Activated CD8-positive, alpha-beta memory T cell treated with anti-CD3 and anti-CD28 coated beads, Interleukin-2, amount 50 U/mL, for 48 hours (primary cell): ENCODE measurements around the gene SLC19A2.
A peak's percentile ranks its signal among the peaks of the same experiment; 100 is the strongest.

Experiments
- DNase-seq: peaks from one replicate; pipeline ENCODE4 v3.0.0-alpha.2; 2020

Gene SLC19A2

DNA sequence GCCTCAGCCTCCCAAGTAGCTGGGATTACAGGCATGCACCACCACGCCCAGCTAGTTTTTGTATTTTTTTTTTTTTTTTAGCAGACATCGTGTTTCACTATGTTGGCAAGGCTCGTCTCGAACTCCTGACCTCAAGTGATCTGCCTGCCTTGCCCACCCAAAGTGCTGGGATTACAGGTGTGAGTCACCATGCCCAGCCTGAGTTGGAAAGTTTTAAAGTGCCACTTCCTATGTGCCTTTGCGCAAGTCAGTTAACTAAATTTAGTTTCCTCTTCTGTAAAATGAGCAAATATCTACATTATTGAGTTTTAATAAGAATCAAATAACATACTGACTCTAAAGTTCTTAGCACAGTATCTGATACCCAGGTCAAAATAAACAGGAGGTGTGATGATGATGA is 12.4 kb downstream of the SLC19A2 start:
- DNase-seq: no peak

DNA sequence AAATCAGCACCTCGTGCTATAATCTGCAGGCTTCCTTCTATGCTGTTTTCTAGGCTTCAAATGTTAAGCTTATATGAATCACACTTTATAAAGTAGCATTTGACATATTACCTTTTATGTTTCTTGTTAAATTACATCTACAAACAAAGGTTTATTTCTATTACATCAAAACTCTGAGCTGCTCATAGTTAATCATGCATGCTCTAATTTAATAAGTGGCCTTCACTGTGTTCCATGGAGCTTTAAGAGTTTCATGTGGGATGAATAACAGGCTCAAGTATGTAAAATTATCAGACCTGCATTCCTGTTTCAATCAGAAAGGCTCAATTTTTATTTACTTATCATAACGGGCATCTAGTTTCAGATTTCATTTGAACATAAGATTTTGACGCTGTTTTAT is 13.0 kb downstream of the SLC19A2 start:
- no peak for DNase-seq

DNA sequence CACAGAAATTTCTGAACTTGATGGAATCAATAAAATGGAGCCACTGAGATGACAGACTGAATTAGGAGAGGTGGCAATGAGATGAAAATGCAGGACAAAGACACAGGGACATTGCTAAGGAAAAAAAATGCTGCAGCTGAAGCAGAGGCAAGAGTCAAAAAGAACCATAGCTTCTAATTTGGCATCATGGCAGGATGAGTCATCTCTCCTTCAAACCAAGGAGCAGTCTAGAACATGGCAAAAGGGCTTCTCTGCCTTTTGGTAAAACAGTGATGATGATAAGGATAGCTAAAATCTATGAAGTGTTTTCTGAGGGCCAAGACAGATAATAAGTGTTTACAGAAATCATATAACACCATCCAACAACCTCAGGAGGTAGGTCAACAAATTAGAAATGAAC is 16.8 kb downstream of the SLC19A2 start:
- DNase-seq: no peak

DNA sequence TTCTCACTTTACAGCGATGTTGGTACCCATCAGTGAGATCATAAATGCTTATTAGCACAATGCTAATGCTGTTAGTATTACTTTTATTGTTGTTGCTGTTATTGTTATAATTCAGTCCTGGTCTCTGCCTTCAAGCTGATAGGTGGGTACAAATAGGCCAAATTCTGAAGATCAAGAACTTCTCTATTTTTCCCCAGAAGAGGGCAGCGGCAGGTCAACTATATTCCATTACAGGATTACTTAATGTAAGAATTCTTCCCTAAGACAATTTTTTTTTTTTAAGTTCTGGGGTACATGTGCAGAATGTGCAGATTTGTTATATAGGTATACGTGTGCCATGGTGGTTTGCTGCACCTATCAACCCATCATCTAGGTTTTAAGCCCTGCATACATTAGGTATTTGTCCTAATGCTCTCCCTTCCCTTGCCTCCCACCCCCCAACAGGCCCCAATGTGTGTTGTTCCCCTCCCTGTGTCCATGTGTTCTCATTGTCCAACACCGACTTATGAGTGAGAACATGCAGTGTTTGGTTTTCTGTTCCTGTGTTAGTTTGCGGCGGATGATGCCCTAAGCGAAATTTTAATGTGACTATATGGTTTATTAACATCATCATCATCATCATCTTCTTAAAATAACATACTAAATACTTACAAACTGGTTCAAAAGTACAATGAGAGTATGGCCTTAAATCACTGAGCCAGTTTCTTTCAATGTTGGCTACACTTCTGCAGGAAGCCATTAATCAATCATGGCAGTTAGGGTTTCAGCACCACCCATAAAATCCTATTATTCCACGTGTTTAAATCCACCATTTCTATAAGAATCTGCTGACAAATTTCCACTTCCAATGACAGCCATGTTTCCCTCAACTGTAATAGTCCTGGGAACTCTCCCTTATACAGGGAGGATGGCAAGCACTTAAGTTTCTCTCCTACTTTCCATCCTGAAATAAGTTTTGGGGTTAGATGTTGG is 19.2 kb downstream of the SLC19A2 start:
- DNase-seq: no peak

DNA sequence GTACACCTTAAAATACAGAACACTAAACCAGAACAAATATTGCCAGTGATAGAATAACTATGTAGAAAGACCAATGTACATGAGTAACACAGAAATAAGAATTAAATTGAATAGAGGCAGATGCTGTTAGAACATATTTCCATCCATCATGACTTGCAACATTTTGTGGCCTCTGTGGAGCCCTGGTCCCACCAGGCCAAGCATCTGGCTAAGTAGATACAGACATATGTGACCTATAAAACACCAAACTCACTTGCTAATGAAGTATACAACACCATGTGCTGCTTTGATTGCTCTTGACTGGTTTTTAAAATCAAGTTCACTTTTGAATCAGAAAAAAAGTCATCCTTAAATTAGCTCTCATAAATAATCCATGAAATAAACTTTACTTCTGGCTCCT is 20.5 kb downstream of the SLC19A2 start:
- no peak for DNase-seq

DNA sequence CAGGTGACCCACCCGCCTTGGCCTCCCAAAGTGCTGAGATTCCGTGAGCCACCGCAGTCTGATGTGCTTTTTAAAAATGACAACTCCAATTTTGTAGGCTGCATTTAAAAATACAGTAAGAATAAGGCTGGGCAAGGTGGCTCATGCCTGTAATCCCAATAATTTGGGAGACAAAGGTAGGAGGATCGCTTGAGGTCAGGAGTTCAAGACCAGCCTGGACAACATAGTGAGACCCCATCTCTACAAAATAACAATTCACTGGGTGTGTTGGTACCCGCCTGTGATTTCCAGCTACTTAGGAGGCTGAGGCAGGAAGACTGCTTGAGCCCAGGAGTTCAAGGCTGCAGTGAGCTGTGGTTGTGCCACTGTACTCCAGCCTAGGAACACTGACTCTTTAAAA is 23.4 kb downstream of the SLC19A2 start:
- DNase-seq: no peak

DNA sequence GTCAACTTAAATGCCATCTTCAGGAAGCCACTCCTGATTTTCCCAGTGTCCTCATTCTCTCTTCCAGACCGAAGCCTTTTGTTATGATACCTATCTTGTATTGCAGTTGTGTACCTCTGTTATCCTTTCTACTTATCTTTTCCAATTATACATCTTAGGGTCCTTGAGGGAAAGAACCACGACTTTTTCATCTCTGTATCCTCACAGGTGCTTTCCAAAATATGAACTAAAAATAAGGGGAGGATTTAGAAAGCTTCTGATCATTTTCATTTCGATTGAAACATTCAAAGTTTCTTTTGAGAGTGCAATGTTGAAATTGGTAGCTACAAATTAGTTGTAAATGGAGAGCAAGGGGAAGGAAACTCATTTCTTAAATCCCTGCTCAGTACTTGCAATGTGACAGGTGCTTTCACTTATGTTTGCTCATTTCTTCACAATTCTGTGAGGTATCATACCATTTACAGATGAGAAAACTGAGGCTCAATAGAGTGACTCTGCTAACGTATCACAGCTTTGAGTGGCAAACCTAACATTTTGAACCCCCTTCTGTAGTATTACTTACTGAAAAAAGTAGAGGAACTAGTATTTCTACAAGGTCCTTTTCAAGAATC is 24.2 kb downstream of the SLC19A2 start:
- no peak for DNase-seq

DNA sequence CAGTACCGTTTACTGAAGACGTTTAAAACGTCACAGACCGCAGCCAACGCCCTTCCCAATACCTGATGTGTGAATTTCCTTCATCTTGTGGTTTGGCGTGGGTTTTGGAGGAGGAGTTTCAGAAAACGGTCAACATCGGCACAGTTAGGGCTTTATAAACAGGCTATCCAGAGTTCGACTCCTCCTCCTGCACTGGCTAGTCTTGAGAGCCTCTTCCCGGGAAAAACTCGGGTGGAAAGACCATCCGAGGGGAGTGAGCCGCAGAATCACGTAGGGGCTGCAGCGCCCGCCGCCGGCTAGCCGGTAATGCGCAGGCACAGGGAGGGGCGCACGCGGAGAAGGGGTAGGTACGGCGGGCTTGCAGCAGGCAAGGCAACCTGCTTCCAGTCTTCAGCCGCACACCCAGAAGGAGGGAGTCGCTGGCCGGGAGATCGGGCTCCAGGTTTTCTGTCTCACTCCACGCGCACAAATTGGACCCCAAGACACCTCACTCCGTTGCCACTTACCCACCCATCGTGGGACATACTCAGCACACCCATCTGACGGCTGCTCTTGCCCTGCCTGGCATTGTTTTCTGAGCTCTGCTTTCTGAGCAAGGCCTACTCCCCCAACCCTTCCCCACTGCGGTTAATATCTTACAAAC is 25.4 kb downstream of the SLC19A2 start:
- peak; percentile 56 for DNase-seq

DNA sequence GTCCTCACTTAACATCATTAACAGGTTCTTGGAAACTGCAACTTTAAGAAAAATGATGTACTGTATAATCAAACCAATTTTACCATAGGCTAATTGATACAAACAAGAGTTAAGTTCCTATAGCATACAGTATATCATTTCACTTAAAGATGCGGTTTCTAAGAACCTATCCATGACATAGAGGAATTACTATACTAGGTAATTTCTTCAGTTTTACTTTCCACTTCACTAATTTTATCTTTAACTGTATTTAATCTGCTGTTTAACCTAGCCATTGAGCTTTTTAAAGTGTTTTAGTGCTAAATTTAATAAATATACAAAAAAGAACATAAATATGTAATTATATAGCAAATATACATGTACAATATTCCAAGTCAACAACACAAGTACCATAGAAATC is 28.3 kb downstream of the SLC19A2 start:
- no peak for DNase-seq

DNA sequence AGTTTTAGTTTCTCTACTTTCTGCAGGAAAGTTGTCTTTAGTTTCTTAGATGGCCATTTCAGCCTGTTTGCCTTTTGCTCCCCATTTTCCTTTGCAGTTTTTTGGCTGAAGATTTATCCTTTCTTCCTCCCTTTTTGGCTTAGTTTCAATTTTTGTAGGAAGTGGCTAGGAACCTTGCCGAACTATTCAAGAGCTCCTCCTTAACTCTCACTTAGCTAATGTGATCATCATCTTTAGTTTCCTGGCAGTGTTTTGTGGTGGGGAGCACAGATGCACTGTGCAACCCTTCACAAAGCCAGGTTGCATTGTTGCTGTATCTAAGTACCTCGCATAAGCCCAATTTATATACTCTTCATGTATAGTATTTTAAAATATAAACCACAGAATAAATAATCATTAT is 29.7 kb downstream of the SLC19A2 start:
- no peak for DNase-seq

DNA sequence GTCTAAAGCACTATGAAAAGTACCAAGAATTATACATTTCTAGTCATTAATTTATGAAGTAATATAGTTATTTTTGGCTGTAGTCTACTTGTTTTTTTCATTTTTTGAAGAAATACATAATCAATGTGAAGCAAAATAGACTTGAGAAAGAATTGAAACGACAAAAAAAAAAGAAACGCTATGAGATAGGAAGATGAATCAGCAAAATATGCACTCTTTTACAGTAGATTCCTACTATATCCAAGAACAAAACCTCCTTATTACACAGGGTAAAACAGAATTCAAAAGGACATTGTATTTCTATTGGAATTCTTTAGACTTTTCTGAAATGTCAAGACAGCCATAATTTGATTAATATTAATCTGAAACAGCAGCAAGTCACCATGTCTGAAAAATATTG is 32.8 kb downstream of the SLC19A2 start:
- DNase-seq: no peak

DNA sequence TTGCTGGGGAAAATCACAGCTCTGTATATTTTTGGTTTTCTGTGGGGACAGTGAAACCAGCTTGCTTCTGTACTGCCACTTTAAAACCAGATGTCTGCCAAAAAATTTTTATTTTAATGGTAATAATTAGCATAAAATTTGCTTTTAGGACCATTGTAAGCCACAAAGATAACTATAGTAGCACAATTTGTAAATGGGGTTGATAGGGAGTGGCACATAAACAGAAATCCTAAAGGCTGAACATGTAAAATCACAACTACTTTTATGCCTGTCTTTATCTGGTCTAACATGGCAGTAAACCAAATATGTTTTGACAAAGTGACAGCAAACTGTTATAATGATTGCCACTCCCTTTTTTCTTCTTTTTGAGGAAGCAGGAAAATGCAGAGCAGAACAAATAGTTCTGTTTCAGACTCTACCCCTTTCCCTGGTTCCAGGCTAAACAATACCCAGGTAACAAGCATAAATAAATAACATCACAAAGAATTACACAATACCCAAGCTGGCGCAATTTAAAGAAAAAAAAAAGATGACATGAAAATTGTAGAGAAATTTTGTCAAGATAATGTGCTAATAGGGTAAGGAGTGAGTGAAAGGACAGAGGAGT is 34.4 kb downstream of the SLC19A2 start:
- no peak for DNase-seq

DNA sequence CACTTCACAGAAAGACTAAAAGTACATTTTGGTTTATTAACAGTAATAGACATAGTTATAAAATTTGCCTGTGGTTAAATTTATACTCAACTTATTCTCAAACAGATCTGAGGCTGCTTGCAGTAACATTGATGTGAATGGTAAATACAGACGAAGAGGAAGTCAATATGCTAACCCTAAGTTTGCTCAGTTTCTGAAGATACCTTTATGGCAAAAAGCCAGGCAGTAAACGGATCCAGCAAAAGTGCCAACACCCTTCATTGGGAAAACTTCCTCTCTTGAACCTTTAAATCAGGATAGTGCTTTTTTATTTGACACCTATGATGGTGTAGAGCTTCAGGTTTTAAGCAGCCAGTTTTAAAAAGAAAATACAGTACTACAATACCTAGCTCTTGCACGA is 41.8 kb downstream of the SLC19A2 start:
- DNase-seq: no peak

DNA sequence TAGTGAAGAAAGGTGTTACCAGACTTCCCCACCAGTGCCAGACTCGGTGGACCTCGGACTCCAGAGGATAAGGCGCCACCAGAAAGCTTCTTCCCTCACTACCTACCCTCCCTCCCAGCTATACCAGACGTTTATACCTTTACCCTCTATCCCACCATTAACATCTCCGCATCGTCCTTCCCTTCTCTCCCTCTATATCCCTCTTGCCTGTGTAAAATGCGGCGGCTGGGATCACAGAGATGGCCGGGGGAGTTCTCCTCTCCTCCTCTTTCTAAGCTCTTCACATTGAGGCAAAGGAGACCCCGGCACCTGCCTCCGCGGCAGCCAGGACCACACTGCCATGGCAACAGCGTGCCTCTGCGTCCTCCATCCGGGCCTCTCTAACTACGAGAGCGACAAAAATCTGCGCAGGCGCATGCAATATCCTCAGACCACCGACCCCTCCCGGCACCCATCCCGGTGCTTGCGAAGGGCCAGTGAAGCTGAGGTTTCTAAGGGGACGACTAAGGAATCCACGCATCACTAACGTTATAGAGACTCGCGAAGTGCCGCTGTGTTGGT is 58.6 kb downstream of the SLC19A2 start, which contains the start of gene CCDC181:
TSS of gene CCDC181 (minus strand) at position 394 of the 561 bp plus-strand sequence. CDS start 2,547 bp downstream, outside the sequence.
- peak; percentile 82 for DNase-seq

DNA sequence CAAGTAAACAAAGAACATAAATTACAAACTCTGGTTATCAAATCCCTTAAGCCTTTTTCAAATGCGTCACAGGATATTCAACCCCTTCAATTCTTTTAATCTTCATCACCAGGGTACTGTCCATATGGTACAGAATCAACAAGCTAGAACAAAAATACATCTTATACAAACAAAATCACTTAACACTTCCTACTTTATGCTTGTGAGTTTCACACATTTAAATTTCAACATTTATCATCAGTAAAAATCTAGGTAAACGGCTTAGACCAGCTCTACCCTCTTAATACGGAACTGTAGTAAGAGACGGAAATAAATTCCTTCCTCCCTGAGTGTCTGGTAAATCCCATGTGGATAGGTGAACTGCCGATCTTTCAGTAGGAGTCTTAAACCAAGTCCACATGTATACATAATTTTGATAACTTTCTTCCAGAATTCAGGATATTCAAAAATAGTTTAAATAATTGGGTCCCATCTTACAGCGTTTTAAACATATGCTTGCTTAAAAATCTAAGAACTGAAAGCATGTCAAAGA is 59.5 kb downstream of the SLC19A2 start:
- no peak for DNase-seq

DNA sequence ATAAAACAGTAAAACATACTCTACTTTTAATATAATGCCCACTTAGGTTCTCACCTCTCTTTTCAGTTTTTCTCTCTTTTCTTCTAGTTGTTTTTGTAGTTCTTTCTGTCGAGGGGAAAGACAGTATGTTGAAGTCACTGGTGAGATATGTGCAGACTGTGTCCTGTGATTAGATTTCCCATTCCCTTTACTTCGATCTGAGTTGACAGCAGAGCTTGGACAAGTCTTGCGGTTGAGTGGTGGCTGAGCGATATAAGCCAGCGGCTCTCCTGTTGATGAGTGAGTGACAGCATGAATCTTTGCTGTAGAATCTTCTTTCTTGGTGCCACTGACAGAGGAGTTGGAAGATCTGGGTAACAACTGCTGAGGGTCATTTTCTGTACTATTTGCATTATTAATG is 64.4 kb downstream of the SLC19A2 start:
- DNase-seq: no peak

DNA sequence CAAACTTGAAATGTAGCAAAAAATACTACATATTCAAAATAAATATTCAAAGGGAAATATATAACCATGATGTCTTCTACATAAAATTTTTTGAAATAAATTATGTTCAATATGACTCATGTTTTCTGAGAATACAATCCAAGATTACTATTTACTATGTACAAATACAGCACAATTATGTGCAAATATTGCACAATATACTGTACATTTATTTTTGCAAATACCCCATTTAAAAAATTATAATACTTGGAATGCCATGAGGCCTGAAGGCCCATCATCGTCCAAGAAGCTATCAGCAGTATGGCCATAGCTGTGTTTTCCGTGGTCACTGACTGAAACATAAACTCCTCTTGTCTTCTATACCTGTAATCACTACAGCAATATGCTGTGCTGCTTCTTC is 70.8 kb downstream of the SLC19A2 start:
- DNase-seq: no peak
